ENCODE data around the gene BBS12. TPM values are rescaled to one million over a fixed set of nuclear protein-coding genes. Genes with fewer than 3 reads are reported as not detected.

Gene BBS12
- total RNA-seq, 4 donors from 2014 or later: 10.3 to 15.2 (median 12.3) TPM

GRCh38 chr4:122705547-122706117, 26.9 kb upstream of the BBS12 start:
- DNase-seq: no peak
- 77 to 78% methylated on average over 1 of the region's 1 CpG for WGBS, 2 donors
- H3K4me1 ChIP-seq: no peaks in the 10 kb centered on the region
- no peak for TF ChIP-seq POLR2A (IDR thresholded peaks at IDR 0.05)
- TF ChIP-seq CTCF (IDR thresholded peaks at IDR 0.05): no peak
- H3K27ac ChIP-seq: no peak overlapping the region
- no peaks in the 10 kb centered on the region for H3K9me3 ChIP-seq
- no peak overlapping the region for H3K4me3 ChIP-seq (replicated peaks in 1 of 3)
- intact Hi-C loops (cut with DNase I): no loop called here
- H3K36me3 ChIP-seq: no peaks in the 10 kb centered on the region
- no peaks in the 10 kb centered on the region for H3K27me3 ChIP-seq

DNA sequence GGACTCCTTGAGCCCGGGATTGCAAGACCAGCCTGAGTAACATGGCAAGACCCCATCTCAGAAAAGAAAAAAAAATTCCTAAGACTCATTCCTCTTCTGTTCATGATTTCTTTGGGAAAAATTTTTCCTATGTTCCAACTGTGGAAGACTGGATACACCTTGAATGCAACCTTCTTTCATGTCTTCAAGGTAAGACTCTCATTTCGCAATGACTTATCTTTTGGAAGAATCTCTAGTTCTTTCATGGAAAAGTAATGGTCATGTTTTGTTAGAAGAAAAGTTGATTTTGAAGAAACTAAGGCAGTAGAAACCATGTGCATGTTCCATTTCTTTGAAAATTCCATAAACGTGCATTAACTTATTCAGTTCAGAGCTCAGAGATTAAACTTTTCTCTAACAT, 26.0 kb upstream of the BBS12 start:
- Histone ChIP-seq H3K4me1 (no peaks in the 10 kb centered on the region), H3K36me3 (no peaks in the 10 kb centered on the region), H3K27ac (no peak overlapping the region), H3K9me3 (no peaks in the 10 kb centered on the region), H3K27me3 (no peaks in the 10 kb centered on the region), H3K4me3 (replicated peaks in 1 of 3) (no peak overlapping the region)
- DNase-seq: no peak
- TF ChIP-seq POLR2A (IDR thresholded peaks at IDR 0.05) (no peak), CTCF (IDR thresholded peaks at IDR 0.05) (no peak)
- 95 to 96% methylated on average over 3 of the region's 3 CpGs for WGBS, 2 donors
- intact Hi-C loops (cut with DNase I): no loop called here

- no peak for DNase-seq
- intact Hi-C loops (cut with DNase I): no loop called here
- Histone ChIP-seq H3K9me3 (no peaks in the 10 kb centered on the region), H3K36me3 (no peaks in the 10 kb centered on the region), H3K4me3 (replicated peaks in 1 of 3) (no peak overlapping the region), H3K27ac (no peak overlapping the region), H3K4me1 (no peaks in the 10 kb centered on the region), H3K27me3 (no peaks in the 10 kb centered on the region)
- 78 to 88% methylated on average over 4 of the region's 4 CpGs for WGBS, 2 donors
- TF ChIP-seq POLR2A (IDR thresholded peaks at IDR 0.05): no peak
- TF ChIP-seq CTCF (IDR thresholded peaks at IDR 0.05): no peak
These were observed 25.0 kb upstream of the BBS12 start for GRCh38 chr4:122707497-122707896.

DNA sequence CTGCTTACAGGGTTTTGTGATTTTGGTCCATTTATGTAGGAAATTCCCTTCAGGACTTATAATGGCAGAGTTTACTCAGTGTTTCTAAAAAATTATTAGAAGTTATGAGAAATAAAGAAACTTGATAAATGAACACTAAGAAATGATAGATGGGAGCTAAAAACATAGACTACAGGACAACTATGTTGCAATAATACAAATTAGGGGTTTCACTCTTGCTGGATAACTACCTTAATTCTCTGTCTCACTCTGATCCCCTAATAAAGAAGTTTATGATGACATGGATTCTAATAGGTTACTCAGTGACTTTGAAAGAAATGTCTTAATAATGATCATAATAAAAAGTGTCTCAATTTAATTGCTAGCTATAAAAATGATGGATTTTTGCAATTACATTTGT, 23.3 kb upstream of the BBS12 start:
- DNase-seq: no peak
- Histone ChIP-seq H3K27me3 (no peaks in the 10 kb centered on the region), H3K9me3 (no peaks in the 10 kb centered on the region), H3K27ac (no peak overlapping the region), H3K36me3 (no peaks in the 10 kb centered on the region), H3K4me1 (no peaks in the 10 kb centered on the region), H3K4me3 (replicated peaks in 1 of 3) (no peak overlapping the region)
- intact Hi-C loops (cut with DNase I): no loop called here
- TF ChIP-seq POLR2A (IDR thresholded peaks at IDR 0.05) (no peak), CTCF (IDR thresholded peaks at IDR 0.05) (no peak)

- Histone ChIP-seq H3K9me3 (no peaks in the 10 kb centered on the region), H3K4me3 (replicated peaks in 1 of 3) (no peak overlapping the region), H3K27me3 (no peaks in the 10 kb centered on the region), H3K4me1 (no peaks in the 10 kb centered on the region), H3K36me3 (no peaks in the 10 kb centered on the region), H3K27ac (no peak overlapping the region)
- DNase-seq: no peak
- 71 to 76% methylated on average over 9 of the region's 9 CpGs for WGBS, 2 donors
- intact Hi-C loops (cut with DNase I): loop anchor here (5.0 kb wide), 1 partner anchor 108 kb away; no protein-coding TSS in a partner anchor
- TF ChIP-seq CTCF (IDR thresholded peaks at IDR 0.05) (no peak), POLR2A (IDR thresholded peaks at IDR 0.05) (no peak)
These were observed 21.8 kb upstream of the BBS12 start for GRCh38 chr4:122710434-122711308.
